HG02884 (cell line): ENCODE measurements around the gene SMTNL1.
"Not testable (repeated sequence)": the region's sequence is repeated elsewhere in the genome, so short reads cannot be mapped to it uniquely, and the experiment has no call there.

ENCODE experiments used
- ATAC-seq: cut with Tn5 transposase; IDR thresholded peaks from one replicate; pipeline ENCODE4 v1.9.1; 2021; ENCODE audit warnings: mild to moderate bottlenecking, moderate library complexity; ENCODE audit not compliant: unreplicated experiment

SMTNL1 gene

DNA sequence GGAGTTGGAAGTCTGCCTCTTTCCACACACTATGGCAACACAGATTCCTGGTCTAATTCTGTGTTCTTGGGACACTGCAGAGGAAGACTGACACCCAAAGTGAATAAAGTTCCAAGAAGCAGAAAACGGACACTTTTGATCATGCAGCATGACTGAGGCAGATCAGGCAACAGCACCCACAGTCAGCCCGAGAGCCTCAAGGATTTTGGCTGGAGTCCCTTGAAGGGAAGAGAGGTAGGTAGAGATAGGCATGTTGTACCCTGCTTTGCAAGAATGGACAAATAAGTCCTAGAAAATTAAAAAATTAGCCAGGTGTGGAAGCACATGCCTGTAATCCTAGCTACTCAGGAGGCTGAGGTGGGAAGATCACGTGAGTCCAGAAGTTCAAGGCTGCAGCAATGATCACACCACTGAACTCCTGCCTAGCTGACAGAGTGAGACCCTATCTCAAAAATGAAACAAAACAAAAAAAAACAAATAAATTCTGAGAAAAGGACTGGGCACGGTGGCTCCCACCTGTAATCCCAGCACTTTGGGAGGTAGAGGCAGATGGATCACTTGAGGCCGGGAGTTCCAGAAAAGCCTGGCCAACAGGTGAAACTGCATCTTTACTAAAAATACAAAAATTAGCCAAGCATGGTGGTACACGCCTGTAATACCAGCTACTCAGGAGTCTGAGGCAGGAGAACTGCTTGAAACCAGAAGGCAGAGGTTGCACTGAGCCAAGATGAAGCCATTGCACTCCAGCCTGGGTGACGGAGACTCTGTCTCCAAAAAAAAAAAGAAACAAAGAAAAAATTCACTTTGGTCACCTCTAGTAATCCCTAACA, 28.8 kb upstream of the SMTNL1 start:
- ATAC-seq, result no peak

DNA sequence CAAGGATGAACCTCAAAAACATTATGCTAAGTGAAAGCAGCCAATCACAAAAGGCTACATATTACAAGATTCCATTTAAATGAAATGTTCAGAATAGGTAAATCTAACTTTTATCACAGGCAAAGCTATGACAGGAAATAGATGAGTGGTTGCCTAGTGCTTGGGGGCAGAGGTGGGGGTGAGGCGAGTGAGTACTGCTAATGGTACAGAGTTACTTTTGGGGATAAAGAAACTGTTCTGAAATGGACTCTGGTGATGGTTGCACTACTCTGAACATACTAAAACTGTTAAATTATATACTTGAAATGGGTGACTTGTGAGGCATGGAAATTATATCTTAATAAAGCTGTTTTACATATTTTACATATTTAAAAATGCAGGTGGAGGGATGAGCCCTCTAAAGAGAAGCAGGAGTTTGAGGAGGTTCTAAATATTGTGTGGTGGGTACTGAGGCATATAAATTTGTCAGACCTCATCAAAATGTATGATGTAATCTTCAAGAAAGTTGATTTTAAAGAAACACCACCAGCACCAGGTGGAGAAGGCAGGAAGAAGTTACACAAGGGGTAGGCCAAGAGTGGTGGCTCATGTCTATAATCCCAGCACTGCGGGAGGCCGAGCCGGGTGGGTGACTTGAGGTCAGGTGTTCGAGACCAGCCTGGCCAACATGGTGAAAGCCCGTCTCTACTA, 25.5 kb upstream of the SMTNL1 start:
- ATAC-seq, result no peak

DNA sequence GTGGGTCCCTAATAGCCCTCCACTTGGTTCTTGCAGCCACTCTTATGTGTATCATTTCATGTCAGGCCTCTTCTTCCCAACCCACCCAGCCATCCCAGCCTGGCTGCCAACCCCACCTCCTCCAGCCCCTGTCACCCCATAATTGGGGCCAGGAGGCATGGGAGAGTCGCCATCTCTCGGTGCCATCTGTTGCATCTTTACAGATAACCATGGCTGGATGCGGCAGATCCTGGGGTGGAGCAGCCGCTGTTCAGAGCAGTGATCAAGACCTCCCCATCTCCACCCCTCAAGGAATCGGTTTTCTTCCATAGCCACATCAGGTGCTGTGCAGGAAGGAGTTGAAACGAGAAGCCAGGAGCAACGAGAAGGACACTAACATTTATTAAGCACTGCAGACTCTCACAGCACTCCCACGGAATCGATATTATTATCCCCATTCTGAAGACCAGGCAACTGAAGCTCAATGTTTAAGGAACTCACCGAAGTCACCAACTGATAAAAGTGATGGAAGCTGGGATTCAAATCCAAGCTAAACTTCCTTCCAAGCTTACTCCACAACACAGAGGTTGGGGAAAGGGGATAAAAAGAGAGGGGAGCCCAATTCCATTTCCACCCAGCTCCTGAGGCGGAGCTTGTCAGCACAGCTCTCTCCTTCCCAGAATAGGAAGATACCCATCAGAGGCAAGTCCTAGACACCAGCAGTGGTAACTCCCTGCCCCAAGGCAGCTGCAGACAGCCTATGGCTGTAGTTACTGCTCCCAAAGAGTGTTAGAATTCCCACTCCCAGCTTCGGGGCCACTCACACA, 24.5 kb upstream of the SMTNL1 start:
- no peak for ATAC-seq

DNA sequence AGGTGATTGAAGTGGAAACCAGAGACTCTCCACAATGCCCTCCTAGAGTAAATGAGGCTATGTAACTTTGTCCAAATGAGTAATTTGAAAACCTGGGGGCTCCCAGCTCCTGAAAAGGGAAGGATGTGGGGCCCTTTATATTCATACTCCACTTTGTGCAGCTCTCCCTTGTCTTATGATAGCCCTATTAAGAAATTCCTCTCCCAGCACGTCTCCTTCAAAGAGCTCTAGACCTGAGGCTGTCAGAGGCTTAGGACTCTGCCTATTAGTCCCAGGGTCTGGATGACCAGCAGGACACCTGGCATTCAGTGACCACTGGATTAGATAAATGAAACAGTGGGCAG, 24.0 kb upstream of the SMTNL1 start:
- no peak for ATAC-seq

DNA sequence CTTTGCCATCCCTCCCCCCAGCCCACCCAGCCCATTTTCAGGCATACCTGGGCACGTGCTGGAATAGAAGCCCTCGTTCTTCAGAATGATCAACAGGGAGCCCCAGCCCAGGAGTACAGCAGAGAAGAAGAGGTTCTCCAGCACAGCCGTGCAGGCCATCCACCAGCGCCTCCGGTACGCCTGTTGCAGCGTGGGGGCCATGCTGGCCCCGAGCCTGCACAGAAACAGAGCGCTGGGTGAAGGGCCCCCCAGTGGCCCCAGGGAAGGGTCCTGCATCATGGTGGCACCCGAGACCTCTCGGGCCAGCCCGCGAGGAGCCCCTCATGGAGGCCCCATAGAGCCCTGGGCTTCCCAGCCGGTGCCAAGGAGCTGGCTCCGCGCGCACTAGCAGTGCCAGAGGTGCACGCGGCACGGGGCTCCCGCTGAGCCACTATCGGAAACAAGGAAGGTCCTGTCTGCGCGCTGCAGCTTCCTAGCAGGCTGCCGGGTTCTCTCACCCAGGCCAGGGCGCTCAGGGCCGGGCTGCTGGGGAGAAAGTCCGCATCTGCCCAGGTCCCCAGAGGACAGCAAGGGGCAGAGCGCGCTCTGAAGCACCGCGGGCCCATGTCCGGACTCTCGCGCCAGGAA, 23.4 kb upstream of the SMTNL1 start:
- peak; percentile 24 for ATAC-seq

DNA sequence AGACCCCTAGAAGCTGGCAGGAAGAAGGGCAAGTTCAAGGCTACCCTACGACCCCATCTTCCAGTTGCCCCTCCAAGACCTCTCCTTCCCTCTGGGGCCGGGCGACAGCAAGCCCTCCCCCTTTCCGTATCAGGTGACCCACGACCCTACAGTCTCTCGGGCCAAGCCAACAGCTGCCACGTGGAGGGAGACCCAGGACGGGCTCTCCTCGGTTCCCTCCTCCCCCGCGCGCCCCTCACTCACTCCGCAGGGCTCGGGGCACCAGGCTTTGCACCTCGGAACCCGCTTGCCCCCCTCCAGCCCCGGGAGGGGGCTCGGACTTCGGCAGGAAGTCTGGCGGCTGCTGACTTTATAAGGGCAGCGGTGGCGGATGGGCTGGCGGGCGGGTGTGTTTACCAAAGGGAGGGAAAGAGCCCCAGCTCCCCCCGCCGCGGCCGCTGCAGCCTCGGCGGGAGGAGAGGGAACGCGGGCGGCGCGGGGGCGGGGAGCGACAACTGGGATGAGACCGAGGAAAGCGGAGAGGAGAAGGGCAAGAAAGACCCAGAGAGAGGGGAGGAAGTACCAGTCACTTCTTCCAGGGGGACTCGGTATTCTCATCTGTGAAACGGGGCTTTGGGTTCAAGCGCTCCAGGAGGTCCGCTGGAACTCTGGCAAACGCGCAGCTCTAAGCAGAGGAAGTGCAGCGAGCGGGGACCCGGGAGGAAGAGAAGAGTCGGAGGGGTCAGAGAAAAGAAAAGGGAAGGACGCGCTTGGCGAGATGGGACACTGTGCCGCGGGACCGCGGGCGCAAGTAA, 22.7 kb upstream of the SMTNL1 start:
- ATAC-seq, result peak; percentile 37

DNA sequence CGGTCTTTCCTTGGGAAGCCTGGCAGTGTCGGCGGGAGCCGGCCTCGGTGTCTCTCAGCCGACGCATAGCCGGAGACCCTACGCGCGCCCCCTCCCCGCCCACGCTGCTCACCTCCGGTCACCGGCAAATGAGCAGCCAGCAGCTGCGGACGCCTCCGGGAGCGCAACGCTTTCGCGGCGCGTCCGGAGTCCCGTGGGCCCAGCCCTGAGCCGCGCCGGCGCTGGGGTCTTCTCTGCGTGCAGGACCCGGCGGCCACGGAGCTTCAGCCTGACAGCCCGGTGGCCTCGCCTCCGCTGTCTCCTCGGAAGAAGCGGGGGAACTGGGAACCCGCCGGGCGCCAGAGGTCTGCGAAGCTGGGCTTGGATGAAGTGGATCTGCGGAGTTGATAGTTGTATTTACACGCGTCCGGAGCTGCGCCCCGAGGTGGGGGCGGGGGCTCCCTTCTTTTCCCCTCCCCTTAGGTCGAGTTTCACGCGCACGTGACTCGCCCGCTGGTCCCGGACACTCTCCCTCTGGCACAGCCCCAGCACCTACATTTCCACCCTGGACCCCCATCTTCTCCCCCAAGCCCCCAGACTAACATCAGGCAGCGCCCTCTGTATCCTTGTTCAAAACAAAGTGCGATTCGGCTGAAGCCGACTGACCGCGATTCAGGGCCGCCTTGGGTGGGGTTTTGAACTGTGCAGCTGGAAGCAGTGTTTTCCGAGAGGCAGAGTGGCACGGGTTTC, 21.9 kb upstream of the SMTNL1 start, which contains the start of gene SLC43A1:
SLC43A1 (minus strand) TSS at position 371 of the 729 bp plus-strand sequence. CDS start 1,591 bp downstream, outside the sequence.
- ATAC-seq, result peak; percentile 31

DNA sequence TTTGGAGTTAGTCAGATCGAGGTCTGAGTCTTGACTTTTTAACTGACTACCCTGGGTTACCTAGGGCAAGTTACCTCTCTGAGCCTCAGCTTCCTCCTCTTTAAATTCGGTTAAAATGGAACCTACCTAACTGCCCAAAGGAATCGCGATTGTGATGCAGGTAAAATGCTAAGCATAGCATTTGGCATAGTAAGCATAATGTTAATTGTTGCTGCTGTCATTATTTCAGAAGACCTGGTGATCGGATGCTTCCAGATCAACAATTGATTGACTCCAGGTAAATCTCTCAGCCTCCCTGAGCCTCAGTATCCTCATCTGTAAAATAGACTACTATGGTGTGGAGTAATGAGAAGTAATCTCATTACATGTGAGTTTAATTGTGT, 21.3 kb upstream of the SMTNL1 start:
- no peak for ATAC-seq

DNA sequence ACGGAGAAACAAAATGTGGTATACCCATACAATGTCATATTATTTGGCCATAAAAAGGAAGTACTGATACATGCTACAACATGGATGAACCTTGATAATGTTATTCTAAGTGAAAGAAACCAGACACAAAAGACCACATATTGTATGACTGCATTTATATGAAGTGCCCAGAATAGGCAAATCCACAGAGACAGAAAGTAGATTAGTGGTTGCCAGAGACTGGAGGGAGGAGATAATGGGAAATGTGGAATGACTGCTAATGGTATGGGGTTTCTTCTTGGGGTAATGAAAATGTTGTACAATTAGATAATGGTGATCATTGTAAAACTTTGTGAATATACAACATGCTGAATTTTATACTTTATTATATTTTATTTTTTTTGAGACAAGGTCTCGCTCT, 16.3 kb upstream of the SMTNL1 start:
- ATAC-seq, result no peak

DNA sequence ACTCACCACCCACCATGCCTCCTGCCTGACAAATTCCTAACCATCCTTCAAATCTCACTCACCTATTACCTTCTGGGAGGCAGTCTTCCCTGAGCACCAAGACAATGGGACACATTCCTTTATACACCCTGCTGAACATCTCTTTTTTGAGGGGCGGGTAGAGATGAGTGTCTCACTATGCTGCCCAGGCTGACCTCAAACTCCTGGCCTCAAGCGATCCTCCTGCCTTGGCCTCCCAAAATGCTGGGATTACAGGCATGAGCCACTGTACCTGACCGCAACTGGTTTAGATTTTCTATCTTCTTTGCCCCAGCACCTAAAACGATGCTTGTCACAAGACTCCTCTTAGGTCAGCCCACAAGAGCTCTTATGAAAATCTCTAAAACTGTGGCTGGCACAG, 14.0 kb upstream of the SMTNL1 start:
- no peak for ATAC-seq

DNA sequence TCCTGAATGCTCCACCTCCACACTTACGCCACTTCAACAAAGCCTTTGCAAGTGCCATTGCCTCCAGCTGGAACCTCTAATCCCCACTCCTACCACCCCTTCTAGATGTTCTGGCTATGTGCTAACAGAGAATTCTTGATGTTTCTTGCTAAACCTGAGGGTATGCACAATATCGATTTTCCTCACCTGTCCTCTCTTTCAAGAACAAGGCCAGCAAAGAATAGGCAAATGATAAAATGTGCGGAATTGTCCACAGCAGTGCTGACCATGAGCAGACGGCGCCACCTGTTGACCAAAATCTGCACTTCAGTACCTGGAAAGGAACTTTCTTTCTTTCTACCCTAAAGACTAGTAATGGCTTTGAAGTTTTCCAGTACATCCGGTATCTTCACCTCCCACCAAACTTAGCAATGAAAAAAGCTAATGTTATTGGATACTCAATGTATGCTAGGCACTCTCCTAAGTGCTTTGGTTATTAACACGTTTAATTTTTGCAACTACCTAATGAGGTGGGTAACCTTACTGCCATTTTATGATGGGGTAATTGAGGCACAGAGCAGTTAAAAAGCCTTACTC, 10.3 kb upstream of the SMTNL1 start:
- no peak for ATAC-seq

DNA sequence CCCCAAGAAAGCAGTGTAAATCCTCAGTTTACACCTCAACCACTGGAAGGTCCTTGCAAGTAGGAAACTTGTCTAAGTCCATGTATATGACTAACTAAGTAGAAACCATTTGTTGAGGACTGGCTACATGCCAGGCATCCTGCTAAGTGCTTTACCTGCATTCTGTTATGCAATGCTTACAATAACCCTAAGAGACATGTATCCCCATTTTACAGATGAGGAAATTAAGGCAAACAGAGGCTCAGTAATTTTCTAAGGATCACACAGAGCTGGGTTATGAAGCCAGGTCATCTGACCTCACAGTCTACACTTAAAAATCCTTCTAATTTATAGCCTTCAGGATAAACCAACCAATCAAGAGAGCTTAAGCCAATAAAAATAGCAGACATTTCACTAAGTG, 8.4 kb upstream of the SMTNL1 start:
- ATAC-seq, result no peak

DNA sequence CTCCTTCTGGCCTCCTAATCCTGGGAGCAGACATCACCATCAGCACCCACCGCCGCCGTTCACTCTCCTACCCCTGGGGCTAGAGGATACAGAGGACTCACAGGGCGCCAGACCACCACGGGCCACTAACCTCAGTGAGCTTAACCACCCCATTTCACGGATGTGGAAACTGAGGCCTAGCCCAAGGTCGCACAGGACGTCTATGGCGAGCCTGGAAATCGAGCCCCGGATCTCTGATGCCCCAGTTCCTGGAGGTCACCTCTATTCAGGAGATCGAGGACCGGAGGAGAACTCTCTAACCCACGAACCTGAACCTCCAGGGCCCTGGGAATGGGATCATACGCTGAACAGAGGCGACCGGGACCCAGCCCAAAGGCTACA, 7.2 kb upstream of the SMTNL1 start:
- peak; percentile 6 for ATAC-seq

DNA sequence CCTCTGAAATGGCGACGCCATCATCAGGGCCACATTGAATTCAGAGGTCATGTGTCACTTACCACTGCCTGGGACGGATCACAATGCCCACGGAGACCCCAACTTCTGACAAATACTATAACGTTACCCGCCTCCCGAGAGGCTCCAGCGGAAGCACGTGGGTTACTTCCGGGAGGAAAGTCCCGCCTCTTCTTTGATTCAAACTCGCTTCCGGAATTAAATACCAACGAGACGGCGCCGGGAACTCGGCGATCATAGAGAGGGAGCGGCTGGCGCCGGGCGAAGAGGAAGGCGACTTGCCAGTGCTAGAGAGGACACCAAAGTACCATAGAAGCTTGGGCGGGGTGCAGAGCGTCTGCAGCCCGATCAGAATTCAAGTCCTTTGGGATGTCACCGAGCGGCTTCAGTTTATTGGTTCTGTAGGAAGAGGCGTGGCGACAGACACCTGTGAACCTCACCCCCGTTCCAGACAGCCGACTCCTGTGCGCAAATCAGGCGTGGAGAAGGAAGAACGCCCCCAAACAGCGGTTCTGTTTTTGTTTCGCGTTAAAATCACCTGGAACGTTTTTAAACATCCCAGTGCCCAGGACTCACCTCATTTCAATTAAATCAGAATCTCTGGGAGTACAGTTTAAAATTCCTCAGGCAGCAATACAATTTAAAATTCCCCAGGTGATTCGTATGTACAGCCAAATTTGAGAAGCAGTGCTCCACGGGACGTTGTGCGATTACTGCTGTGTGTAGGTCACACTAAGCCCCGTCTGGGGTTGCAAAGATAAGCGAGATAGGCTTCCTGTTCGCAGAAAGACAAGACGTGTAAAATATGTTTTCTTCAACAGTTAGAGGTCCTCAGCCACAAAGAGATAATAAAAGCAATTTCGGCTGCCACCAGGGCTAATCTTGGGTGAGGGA, 6.5 kb upstream of the SMTNL1 start, which contains the start of gene TIMM10:
TIMM10 (minus strand) TSS at position 159 of the 912 bp plus-strand sequence. CDS start 565 bp downstream, outside the sequence.
- peak; percentile 97 for ATAC-seq

DNA sequence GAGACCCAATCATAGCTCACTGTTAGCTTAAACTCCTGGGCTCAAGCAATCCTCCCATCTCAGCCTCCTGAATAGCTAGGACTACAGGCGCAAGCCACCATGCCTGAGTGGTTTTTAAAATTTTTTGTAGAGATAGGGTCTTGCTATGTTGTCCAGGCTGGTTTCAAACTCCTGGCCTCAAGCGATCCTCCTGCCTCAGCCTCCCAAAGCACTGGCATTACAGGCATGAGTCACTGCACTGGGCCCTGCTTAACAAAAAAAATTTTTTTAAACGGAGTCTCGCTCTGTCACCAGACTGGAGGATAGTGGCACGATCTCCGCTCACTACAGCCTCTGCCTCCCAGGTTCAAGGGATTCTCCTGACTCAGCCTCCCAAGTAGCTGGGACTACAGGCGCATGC, 2.9 kb upstream of the SMTNL1 start:
- not testable (repeated sequence) for ATAC-seq

DNA sequence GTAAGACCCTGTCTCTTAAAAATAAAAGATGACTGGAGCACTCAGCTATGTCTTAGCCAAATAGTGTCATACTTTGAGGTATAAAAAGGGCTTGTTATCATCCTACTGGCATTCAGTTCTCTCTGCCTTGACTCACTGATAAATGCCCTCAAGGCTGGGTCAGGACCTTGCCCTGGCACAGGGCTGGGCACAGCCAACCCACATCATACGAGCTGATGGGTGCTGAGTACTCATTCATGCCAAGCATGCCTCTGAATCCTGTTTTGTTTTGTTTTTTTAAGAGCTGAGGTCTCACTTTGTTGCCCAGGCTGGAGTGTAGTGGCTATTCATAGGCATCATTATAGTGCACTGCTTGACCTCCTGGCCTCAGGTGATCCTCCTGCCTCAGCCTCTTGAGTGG, 1.9 kb downstream of the SMTNL1 start:
- ATAC-seq, result no peak

DNA sequence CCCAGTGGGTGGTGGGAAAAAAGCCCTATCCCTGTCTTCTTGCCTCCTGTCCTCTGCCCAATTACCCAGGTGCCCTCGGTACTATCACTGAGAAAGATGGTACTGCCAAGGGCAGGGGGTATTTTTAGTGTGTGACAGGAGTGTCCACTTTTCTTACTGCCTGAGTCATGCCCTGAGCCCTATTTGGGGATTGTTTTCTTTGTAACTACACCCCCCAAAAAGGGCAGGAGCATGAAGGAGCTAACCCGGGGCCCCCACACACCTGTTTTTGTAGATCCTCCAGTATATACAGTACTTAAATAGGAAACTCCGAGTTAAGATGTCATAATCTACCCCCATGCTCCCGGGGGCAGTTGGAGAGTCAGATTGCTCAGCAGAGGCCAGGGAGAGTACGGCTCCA, 3.8 kb downstream of the SMTNL1 start:
- no peak for ATAC-seq

DNA sequence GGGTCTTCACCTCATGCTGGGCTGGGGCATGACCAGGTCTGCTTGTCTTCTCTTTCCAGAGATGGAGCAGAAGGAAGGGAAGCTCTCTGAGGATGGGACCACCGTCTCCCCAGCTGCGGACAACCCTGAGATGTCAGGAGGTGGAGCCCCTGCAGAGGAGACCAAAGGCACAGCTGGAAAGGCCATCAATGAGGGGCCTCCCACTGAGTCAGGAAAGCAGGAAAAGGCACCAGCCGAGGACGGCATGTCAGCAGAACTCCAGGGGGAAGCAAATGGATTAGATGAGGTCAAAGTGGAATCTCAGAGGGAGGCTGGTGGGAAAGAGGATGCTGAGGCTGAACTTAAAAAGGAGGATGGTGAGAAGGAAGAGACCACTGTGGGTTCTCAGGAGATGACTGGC, 5.2 kb downstream of the SMTNL1 start:
- ATAC-seq, result no peak
